ENCODE data around the gene NDE1. TPM values are rescaled to one million over a fixed set of nuclear protein-coding genes. Genes with fewer than 3 reads are reported as not detected.

Gene NDE1
- total and polyA plus RNA-seq, 2 experiments from 2014 or later: 10.3 to 11.8 TPM

DNA sequence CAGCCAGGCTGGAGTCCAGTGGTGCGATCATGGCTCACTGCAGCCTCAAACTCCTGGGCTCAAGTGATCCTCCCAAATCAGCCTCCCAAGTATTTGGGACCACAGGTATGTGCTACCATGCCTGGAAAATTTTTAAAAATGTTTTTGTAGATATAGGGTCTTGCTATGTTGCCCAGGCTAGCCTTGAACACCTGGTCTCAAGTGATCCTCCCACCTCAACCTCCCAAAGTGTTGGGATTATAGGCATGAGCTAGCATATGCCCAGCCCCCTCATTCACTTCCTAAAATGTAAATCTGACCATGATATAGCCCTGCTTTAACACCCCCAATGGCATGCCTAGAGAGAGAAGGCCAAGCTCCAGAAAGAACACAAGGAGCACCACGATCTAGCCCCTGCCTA is 98.6 kb downstream of the NDE1 start:
- TF ChIP-seq EZH2phosphoT487 (IDR thresholded peaks at IDR 0.05; ENCODE audit: low read depth, severe bottlenecking, unreplicated experiment) (no peak), EZH2 (IDR thresholded peaks at IDR 0.05; ENCODE audit: borderline replicate concordance) (no peak)
- Histone ChIP-seq H4K20me1 (ENCODE audit: insufficient read depth, poor library complexity, severe bottlenecking) (no peaks in the 10 kb centered on the region), H3K4me3 (no peak overlapping the region), H3K4me1 (ENCODE audit: insufficient read depth) (no peaks in the 10 kb centered on the region), H3K27ac (no peak overlapping the region), H3K36me3 (replicated peaks; ENCODE audit: insufficient read depth, low read depth) (no peaks in the 10 kb centered on the region), H3K9me3 (ENCODE audit: low read depth) (no peaks in the 10 kb centered on the region), H3K27me3 (no peaks in the 10 kb centered on the region), H3K4me2 (no peak overlapping the region), H3K79me2 (no peaks in the 10 kb centered on the region), H3K9me2 (replicated peaks; ENCODE audit: insufficient read depth) (no peaks in the 10 kb centered on the region), H2AFZ (no peak overlapping the region)
- 87% methylated on average over 2 of the region's 2 CpGs for WGBS (ENCODE audit: low lambda C conversion rate, missing lambda C conversion rate)
- DNase-seq (ENCODE audit: low spot score): no peak

GRCh38 chr16:15749371-15749770 is 99.3 kb downstream of the NDE1 start:
- no peak overlapping the region for H3K4me3 ChIP-seq
- no peaks in the 10 kb centered on the region for H3K9me3 ChIP-seq (ENCODE audit: low read depth)
- H3K36me3 ChIP-seq (replicated peaks; ENCODE audit: insufficient read depth, low read depth): no peaks in the 10 kb centered on the region
- H3K4me2 ChIP-seq: no peak overlapping the region
- no peaks in the 10 kb centered on the region for H3K4me1 ChIP-seq (ENCODE audit: insufficient read depth)
- no peaks in the 10 kb centered on the region for H4K20me1 ChIP-seq (ENCODE audit: insufficient read depth, poor library complexity, severe bottlenecking)
- TF ChIP-seq EZH2 (IDR thresholded peaks at IDR 0.05; ENCODE audit: borderline replicate concordance) (no peak), CTCF (IDR thresholded peaks at IDR 0.05; ENCODE audit: poor library complexity) (no peak), EZH2phosphoT487 (IDR thresholded peaks at IDR 0.05; ENCODE audit: low read depth, severe bottlenecking, unreplicated experiment) (no peak)
- no peak overlapping the region for H3K27ac ChIP-seq
- H3K9me2 ChIP-seq (replicated peaks; ENCODE audit: insufficient read depth): no peaks in the 10 kb centered on the region
- no peaks in the 10 kb centered on the region for H3K27me3 ChIP-seq
- no peak for DNase-seq (ENCODE audit: low spot score)
- no peak overlapping the region for H2AFZ ChIP-seq
- H3K79me2 ChIP-seq: no peaks in the 10 kb centered on the region
- 39% methylated on average over 2 of the region's 2 CpGs for WGBS (ENCODE audit: low lambda C conversion rate, missing lambda C conversion rate)

- DNase-seq (ENCODE audit: low spot score): no peak
- no peaks in the 10 kb centered on the region for H3K27me3 ChIP-seq
- no peaks in the 10 kb centered on the region for H3K4me1 ChIP-seq (ENCODE audit: insufficient read depth)
- no peaks in the 10 kb centered on the region for H3K79me2 ChIP-seq
- H3K4me3 ChIP-seq: no peak overlapping the region
- H3K4me2 ChIP-seq: no peak overlapping the region
- no peaks in the 10 kb centered on the region for H4K20me1 ChIP-seq (ENCODE audit: insufficient read depth, poor library complexity, severe bottlenecking)
- H3K9me3 ChIP-seq (ENCODE audit: low read depth): no peaks in the 10 kb centered on the region
- H3K9me2 ChIP-seq (replicated peaks; ENCODE audit: insufficient read depth): no peaks in the 10 kb centered on the region
- WGBS (ENCODE audit: low lambda C conversion rate, missing lambda C conversion rate): 86% methylated on average over 16 of the region's 18 CpGs
- no peak overlapping the region for H2AFZ ChIP-seq
- no peak overlapping the region for H3K27ac ChIP-seq
- no peaks in the 10 kb centered on the region for H3K36me3 ChIP-seq (replicated peaks; ENCODE audit: insufficient read depth, low read depth)
- TF ChIP-seq EZH2phosphoT487 (IDR thresholded peaks at IDR 0.05; ENCODE audit: low read depth, severe bottlenecking, unreplicated experiment): no peak
- TF ChIP-seq CTCF (IDR thresholded peaks at IDR 0.05; ENCODE audit: poor library complexity): no peak
- TF ChIP-seq EZH2 (IDR thresholded peaks at IDR 0.05; ENCODE audit: borderline replicate concordance): no peak
Measured at GRCh38 chr16:15749985-15750384, 99.9 kb downstream of the NDE1 start.

- no peak overlapping the region for H3K27ac ChIP-seq
- TF ChIP-seq CTCF (IDR thresholded peaks at IDR 0.05; ENCODE audit: poor library complexity): no peak
- H2AFZ ChIP-seq: no peak overlapping the region
- H3K4me1 ChIP-seq (ENCODE audit: insufficient read depth): no peaks in the 10 kb centered on the region
- no peaks in the 10 kb centered on the region for H4K20me1 ChIP-seq (ENCODE audit: insufficient read depth, poor library complexity, severe bottlenecking)
- no peak for DNase-seq (ENCODE audit: low spot score)
- H3K9me2 ChIP-seq (replicated peaks; ENCODE audit: insufficient read depth): no peaks in the 10 kb centered on the region
- 92% methylated on average over 7 of the region's 7 CpGs for WGBS (ENCODE audit: low lambda C conversion rate, missing lambda C conversion rate)
- no peaks in the 10 kb centered on the region for H3K79me2 ChIP-seq
- H3K27me3 ChIP-seq: no peaks in the 10 kb centered on the region
- no peaks in the 10 kb centered on the region for H3K36me3 ChIP-seq (replicated peaks; ENCODE audit: insufficient read depth, low read depth)
- H3K4me2 ChIP-seq: no peak overlapping the region
- H3K9me3 ChIP-seq (ENCODE audit: low read depth): no peaks in the 10 kb centered on the region
- no peak overlapping the region for H3K4me3 ChIP-seq
Measured at GRCh38 chr16:15751940-15752339, 101.9 kb downstream of the NDE1 start.

Measured in hepatocyte (in vitro differentiated cells).